NCI-H69 (cell line): ENCODE results near the gene ERCC3.
A peak's percentile ranks its signal among the peaks of the same experiment; 100 is the strongest.

Experiments used
- DNase-seq: peaks from one replicate; lab custom pipeline; 2025; lab: John Stamatoyannopoulos, UW

ERCC3 gene

GRCh38 chr2:127293748-127294562 lies at the start of gene ERCC3:
ERCC3 (minus strand) TSS chr2:127294144; CDS start chr2:127294081, 63 bp downstream.
- peak; percentile 88 for DNase-seq

- peak; percentile 23 for DNase-seq
Observed at GRCh38 chr2:127343277-127343676, 49.3 kb upstream of the ERCC3 start.

GRCh38 chr2:127342101-127342500 lies 48.2 kb upstream of the ERCC3 start:
- DNase-seq: no peak

- DNase-seq: no peak
Observed at GRCh38 chr2:127332335-127332734, 38.4 kb upstream of the ERCC3 start.

- no peak for DNase-seq
Observed at GRCh38 chr2:127330753-127331152, 36.8 kb upstream of the ERCC3 start.

DNA sequence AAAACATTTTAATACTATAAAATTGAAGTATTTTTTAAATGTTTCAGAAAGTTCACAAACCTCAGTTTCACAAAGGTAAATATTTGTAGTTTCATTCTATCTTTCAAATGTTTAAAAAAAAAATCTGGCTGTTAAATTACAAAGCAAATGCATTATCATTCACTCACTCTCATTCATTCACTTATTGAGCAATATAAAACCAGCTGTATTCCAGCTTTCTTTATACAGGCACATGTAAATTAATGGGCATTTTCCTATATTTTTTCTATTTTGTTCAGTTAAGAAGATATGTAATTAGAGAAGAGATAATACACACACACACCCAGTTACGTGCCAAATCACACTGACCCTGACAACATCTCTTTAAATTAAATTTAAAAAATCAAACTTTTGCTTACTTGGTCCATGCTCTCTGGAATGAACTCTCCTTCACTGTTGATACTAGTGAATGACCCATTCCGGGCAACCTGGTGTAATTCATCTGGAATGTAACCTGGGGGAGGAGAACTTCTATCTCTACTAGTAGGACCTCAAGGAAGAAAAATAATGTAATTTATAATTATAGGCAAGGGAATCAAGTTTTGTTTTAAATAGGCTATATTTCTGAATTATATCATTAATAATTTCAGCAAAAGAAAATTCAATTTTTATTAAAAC lies 32.5 kb upstream of the ERCC3 start:
- DNase-seq: no peak

DNA sequence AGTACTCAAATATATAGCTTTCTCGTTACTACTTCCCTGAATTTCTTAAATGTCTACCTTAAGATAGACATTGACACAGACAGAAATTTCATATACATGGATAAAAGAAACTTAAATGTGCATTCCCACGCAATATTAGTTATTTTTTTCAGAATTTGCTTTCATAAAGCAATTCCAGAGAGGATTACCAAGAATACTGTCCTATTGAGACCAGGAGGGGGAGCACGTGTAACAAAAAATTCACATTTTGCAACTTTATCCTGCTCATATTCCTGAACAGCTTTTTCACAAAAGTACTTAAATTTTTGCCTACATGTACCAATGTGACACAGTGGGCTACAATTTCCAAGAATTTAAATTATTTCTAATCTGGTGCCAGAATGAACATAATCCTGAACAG lies 30.7 kb upstream of the ERCC3 start:
- DNase-seq: peak; percentile 11

- DNase-seq: no peak
Observed at GRCh38 chr2:127321303-127321702, 27.4 kb upstream of the ERCC3 start.

DNA sequence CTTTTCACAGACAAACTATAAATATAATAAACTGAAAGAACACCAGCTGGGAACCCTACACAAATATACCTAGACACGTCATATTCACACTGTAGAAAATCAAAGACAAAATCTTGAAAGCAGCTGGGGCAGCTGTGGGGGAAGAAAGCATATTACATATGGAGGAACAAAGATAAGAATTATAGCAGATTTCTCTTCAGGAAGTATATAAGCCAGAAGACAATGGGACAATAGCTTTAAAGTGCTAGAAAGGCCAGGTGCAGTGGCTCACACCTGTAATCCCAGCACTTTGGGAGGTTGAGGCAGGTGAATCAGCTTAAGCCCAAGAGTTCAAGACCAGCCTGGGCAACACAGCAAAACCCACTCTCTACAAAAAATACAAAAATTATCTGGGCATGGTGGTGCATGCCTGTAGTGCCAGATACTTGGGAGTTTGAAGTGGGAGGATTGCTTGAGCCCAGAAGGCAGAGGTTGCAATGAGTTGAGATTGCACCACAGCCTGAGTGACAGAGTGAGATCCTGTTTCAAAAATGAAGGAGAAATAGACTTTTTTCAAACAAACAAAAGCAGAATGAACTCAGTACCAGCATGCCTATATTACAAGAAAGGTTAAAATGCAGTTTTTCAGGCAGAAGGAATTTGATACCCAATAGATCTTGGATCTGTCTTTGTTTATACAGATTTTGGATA lies 26.8 kb upstream of the ERCC3 start:
- no peak for DNase-seq

DNA sequence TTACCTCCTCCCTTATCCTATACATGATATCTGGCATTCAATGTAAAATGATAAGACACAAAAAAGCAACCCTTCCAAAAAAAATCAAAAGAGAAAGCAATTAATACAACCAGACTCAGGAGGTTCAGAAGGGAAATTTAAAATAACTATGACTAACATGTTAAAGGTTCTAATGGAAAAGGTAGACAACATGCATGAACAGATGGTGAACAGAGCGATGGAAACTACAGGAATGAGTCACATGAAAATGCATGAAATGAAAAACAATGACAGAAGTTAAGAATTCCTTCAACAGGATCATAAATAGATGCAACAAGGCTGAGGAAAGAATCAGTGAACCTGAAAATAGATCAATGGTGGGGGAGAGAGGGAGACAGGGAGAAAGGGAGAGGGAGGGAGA lies 26.1 kb upstream of the ERCC3 start:
- DNase-seq: no peak

DNA sequence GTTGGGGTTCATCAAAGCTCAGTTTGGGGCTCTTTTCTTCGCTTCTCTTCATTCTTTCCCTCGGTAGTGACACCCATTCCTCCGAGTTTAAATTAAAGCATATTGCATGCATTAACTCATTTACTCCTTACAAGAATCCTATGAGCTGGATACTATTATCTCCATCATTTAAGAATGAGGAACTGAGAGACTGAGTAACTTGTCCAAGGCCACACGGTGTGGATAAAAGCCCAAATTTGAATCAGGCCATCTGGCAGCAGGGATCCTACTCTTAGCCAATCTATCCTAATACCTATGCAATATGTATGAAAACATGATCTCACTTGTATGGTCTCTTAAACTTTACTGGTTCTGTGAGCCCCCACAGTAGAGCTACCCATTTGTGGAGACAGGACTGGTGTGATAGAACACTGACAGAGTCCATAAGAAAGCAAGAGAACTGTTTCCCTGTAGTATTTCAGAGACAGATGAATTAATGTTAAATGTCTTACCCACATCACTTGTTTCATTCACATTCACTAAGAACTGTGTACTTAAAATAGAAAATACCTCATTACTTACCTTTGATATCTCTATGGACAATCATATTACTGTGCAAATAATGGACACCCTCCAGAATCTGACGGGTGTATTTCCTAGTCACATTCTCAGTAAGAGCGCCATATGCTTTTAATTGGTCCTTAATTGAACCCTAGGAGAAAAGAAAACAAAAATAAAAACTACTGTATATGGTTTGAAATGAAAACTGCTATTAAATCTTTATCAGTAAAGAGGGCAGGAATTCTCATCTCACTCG lies 20.4 kb upstream of the ERCC3 start:
- peak; percentile 30 for DNase-seq

DNA sequence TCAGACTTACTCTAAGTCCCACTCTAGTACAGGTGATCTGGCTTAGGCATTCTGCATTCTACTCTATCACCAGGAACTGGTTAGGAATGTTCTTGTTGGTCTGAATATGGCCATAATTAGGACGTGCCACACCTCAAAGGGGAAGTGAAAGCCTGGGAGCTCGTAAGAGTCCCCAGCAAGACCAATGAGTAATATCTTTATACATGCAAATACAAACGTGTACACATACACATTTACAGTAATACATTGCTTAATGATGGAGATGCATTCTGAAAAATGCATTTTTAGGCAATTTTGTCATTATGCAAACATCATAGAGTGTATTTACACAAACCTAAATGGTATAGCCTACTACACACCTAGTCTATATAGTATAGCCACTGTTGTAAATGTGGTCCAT lies 19.5 kb upstream of the ERCC3 start:
- DNase-seq: no peak

- DNase-seq: no peak
Observed at GRCh38 chr2:127310980-127311379, 17.0 kb upstream of the ERCC3 start.

DNA sequence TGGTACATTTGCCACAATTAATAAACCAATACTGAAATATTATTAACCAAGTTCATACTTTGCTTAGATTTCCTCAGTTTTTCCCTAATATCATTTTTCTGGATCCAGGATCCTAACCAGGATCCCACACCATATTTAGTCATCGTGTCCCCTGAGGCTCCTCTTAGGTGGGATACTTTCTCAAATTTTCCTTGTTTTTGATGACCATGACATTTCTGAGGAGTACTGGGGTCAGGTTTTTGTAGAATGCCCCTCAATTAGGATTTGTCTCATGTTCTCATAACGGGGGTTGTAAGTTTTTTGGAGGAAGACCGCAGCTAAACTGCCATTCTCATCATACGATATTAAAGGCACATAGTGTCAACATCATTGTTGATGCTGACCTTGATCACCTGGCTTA lies 15.5 kb upstream of the ERCC3 start:
- no peak for DNase-seq

GRCh38 chr2:127308586-127309138 lies 14.7 kb upstream of the ERCC3 start:
- no peak for DNase-seq

DNA sequence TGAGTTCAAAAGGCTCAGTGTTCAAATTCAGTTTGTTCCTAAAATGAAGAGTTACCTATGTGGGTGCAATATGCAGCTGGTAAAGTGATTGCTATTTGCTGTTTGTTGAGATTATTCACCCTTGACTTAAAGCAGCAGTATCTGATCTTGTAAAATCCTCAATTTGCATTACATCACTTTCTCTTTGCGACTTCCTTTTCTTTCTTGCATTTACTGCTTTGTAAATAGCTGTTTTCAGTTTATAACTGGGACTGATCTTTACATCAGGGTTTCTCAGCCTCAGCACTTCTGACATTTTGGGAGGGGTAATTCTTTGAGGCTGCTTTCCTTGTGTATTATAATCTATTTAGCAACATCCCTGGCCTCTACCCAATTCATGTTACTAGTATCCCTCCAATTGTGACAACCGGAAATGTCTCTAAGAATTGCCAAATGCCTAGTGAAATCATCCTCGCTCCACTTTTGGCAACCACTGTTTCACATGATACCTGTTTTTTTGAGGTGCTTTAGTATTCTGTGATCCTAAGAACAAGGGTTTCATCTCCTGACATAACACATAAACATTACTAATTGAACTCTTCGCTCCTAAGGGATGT lies 12.1 kb upstream of the ERCC3 start:
- no peak for DNase-seq

DNA sequence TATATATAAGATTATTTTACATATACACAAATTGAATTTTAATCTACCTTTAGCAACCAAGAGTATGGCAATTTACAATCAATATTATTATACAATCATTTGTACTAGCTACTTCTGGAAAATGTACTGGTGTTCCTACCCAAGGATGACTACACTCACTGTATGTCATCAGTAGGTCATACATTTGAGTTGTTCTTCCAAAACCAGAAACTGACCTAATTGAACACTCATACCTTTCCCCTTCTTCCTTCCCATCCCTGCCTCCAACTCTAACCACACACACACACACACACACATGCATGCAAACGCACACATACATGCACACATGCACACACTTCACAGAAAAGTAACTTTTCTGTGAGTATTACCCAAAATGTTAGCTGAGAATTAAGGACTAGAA lies 8.2 kb upstream of the ERCC3 start:
- no peak for DNase-seq

GRCh38 chr2:127293386-127293747 lies 577 bp downstream of the ERCC3 start:
- peak; percentile 13 for DNase-seq

- no peak for DNase-seq
Observed at GRCh38 chr2:127288274-127288673, 5.7 kb downstream of the ERCC3 start.

DNA sequence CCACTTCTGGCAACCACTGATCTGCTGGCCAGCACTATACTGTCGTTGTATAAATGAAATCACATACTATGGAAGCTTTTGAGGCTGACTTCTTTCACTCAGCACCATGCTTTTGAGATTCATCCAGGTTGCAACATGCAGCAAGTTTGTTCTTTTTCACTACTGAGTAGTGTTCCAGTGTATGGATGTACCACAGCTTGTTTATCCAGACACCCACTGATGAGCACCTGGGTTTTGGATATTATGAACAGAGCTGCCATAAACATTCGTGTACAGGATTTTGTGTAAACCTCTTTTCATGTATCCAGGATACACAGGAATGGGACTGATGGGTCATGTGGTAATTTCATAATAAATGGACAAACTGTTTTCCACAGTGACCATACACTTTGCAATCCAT lies 10.7 kb downstream of the ERCC3 start:
- no peak for DNase-seq

GRCh38 chr2:127280693-127281092 lies 13.3 kb downstream of the ERCC3 start:
- DNase-seq: no peak

DNA sequence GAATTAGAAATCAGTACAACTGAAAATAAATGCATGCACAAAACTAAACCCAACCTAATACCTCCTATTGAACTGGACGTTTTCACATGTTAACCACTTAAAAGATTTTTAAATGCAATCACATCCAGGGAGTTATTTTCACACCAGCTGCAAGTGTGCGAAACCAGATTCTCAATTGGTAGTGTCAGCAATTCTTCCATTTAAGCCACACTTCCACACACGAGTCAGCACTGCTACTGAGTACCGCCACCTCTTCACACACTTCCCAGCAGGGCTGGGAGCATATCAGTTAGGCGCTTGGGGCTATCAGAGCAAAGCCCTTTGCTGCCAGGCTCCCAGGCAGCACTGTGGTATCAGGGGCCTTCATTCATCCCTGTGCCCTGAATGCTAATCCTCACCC lies 14.2 kb downstream of the ERCC3 start:
- no peak for DNase-seq
